Chondrocyte (in vitro differentiated cells): ENCODE measurements around the gene GRIK4. TPM values are rescaled to one million over a fixed set of nuclear protein-coding genes. Genes with fewer than 3 reads are reported as not detected.

ENCODE experiments used
- DNase-seq: peaks from one replicate; pipeline ENCODE4 v3.0.0; 2021; ENCODE audit warnings: mixed read lengths, low spot score
- H3K27ac Mint-ChIP-seq: one replicate; pipeline ENCODE4 v1.8.0; 2021; ENCODE audit warnings: mild to moderate bottlenecking, moderate library complexity, mixed read lengths; ENCODE audit not compliant: unreplicated experiment
- H3K27me3 Mint-ChIP-seq: 2 replicates; pipeline ENCODE4 v1.8.0; 2021; ENCODE audit warnings: low read depth, mixed read lengths
- H3K36me3 Mint-ChIP-seq: 2 replicates; pipeline ENCODE4 v1.8.0; 2021; ENCODE audit warnings: low read depth, mixed read lengths
- H3K4me1 Mint-ChIP-seq: 2 replicates; pipeline ENCODE4 v1.8.0; 2021; ENCODE audit warnings: low read depth, mild to moderate bottlenecking, mixed read lengths
- H3K4me3 Mint-ChIP-seq: one replicate; pipeline ENCODE4 v1.8.0; 2021; ENCODE audit warnings: mild to moderate bottlenecking, moderate library complexity, mixed read lengths; ENCODE audit not compliant: unreplicated experiment
- H3K9me3 Mint-ChIP-seq: 2 replicates; pipeline ENCODE4 v1.8.0; 2021; ENCODE audit warnings: low read depth, mixed read lengths
- total RNA-seq: library from RNA; stranded (reverse); gene quantifications from 3 replicates; pipeline ENCODE4 v1.2.1, GENCODE V29; 2021
- TF ChIP-seq, protein P1 (sequence below): fragments of 200-600 bp; sonication (generic); IDR thresholded peaks from 2 replicates; pipeline ENCODE4 v1.5.0; 2021; ENCODE audit warnings: antibody characterized with exemption, mild to moderate bottlenecking, moderate library complexity

GRIK4 gene
- total RNA-seq, 1 donor from 2014 or later = 0.37 TPM

DNA sequence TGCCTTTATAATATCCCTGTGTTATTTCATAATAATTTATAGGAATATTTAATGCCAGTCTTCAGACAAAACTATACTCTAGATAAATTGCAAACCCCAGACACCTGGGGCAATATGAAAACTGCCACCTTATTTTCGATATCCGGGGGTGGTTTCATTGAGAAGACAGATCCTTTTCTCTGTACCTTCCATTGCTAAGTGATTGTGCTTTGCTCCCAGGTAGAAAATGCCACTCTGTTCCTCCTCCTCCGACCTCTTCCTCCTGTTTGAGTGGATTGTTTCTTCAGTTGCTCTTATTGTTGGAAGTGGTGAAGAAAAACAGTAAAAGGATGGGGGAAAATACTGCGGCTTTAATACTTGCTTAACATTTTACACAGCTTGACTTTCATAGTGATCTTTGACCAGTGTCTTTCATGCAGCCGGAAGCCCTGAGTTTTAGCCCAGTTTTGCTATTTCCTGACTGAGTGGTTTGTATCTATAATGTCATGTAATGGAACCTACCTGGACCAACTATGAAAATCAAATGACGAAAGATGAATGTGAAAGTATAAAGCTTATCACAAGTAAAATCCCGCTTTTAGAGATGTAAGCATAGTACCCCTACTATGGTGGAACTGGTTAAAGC lies 5.6 kb upstream of the GRIK4 start:
- H3K4me3 Mint-ChIP-seq = no peak overlapping the region
- no peak for DNase-seq
- no peaks in the 10 kb centered on the region for H3K9me3 Mint-ChIP-seq
- H3K36me3 Mint-ChIP-seq = no peaks in the 10 kb centered on the region
- peaks cover 8% of the 10 kb centered on the region for H3K4me1 Mint-ChIP-seq
- no peak overlapping the region for H3K27ac Mint-ChIP-seq
- TF ChIP-seq, protein P1, sequence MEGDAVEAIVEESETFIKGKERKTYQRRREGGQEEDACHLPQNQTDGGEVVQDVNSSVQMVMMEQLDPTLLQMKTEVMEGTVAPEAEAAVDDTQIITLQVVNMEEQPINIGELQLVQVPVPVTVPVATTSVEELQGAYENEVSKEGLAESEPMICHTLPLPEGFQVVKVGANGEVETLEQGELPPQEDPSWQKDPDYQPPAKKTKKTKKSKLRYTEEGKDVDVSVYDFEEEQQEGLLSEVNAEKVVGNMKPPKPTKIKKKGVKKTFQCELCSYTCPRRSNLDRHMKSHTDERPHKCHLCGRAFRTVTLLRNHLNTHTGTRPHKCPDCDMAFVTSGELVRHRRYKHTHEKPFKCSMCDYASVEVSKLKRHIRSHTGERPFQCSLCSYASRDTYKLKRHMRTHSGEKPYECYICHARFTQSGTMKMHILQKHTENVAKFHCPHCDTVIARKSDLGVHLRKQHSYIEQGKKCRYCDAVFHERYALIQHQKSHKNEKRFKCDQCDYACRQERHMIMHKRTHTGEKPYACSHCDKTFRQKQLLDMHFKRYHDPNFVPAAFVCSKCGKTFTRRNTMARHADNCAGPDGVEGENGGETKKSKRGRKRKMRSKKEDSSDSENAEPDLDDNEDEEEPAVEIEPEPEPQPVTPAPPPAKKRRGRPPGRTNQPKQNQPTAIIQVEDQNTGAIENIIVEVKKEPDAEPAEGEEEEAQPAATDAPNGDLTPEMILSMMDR = no peak
- H3K27me3 Mint-ChIP-seq = peaks cover 27% of the 10 kb centered on the region

DNA sequence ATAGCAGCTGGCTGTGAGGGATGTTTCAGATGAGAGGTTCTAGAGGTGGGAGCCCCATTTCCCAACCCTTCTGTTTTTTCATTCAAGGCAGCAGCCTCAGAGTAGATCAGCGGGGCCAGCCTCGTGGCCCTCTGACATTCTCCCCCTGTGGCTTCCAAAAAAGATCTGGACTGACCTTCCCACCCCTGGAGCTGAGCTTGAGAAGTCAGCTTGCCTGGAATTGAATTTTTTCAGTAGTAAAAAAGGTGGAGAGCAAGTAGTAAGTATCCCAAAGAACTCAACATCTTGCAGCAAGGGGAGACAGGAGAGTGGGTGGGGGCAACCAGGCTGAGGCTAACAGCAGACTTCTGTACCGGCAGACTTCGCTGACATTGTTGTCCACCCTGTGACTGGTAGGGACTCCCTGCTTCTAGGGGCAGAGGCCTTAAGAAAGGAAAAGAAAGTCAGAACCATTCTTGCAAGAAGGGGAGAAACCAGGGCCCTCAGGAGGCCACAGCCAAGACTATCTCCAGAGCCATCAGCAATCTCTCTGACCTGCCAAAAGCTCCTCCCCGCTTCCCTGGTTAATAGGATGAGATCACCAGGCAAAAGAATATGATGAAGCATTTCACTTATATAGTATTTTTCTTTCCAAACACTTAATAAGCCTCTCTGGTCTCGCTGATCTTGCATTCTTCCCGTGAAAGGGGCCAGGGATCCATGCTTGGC lies 2.0 kb upstream of the GRIK4 start:
- H3K27me3 Mint-ChIP-seq = peaks cover 29% of the 10 kb centered on the region
- no peaks in the 10 kb centered on the region for H3K36me3 Mint-ChIP-seq

DNA sequence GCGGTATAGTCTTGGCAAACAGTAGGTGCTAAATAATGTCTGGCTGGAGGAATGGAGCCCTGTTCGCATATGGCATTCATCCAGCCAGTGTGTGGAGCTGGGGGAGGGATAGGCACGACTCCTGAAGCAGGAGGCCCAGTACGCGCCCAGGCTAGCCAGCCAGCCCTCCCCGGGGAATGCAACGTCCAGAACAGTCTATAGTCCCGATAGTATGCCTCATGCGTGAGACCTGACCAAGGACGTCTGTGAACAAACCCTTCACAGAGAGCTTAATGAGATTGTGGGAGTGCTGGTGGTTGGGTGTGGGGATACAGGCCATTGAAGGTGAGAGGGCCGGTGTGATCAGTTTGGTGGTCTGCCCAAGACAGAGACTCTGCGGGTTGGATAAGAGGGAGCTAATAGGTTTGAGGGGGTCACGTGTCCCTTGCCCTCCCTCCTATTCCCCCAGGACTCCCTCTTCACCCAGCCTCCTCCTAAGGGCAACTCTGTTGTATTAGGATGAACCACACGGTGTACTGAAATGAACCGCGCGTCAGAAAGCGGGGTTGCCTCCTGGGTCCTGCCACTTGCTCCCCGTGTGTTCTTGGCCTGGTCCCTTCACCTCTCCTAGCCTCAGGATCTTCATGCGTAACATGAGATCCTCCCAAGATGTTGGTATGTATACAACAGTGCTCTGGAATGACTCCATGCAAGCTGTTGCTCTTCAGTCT lies 987 bp upstream of the GRIK4 start:
- Mint-ChIP-seq H3K4me1 (peaks cover 2% of the 10 kb centered on the region), H3K4me3 (no peak overlapping the region), H3K9me3 (no peaks in the 10 kb centered on the region), H3K27me3 (peaks cover 29% of the 10 kb centered on the region), H3K36me3 (no peaks in the 10 kb centered on the region), H3K27ac (no peak overlapping the region)
- TF ChIP-seq, protein P1 = no peak
- peak; percentile 59 for DNase-seq

More for the DNA sequence above, 2.0 kb upstream of the GRIK4 start:
- Mint-ChIP-seq H3K4me3 (no peak overlapping the region), H3K4me1 (peaks cover 2% of the 10 kb centered on the region), H3K9me3 (no peaks in the 10 kb centered on the region), H3K27ac (no peak overlapping the region)
- TF ChIP-seq, protein P1 = no peak
- peak; percentile 19 for DNase-seq

GRCh38 chr11:120511820-120512738 lies 531 bp downstream of the GRIK4 start:
- TF ChIP-seq, protein P1 = no peak
- Mint-ChIP-seq H3K4me3 (peak overlapping the region; percentile 40), H3K27ac (no peak overlapping the region), H3K36me3 (no peaks in the 10 kb centered on the region), H3K9me3 (no peaks in the 10 kb centered on the region), H3K4me1 (peaks cover 8% of the 10 kb centered on the region), H3K27me3 (peaks cover 16% of the 10 kb centered on the region)
- DNase-seq = peak; percentile 93
